Caco-2 (cell line): ENCODE data around the gene SLC20A1. TPM values are rescaled to one million over a fixed set of nuclear protein-coding genes. Genes with fewer than 3 reads are reported as not detected.

Experiments used
- BruUV-seq: library from RNA; stranded (reverse); fragments of 400-500 nt; replicated peaks from 2 replicates; lab custom pipeline; 2021; lab: Mats Ljungman, UMichigan
- CTCF ChIA-PET: fragments of 300-600 bp; sonication (Branson Sonifier 250); formaldehyde crosslinking; loops from one replicate; lab custom pipeline; 2022; ENCODE audit warnings: antibody characterized with exemption; lab: Charles Lee
- POLR2A ChIA-PET: fragments of 300-600 bp; sonication (Branson Sonifier 250); formaldehyde crosslinking; loops from one replicate; lab custom pipeline; 2022; ENCODE audit warnings: antibody characterized with exemption; lab: Charles Lee
- DNase-seq, 2 experiments: peaks; one replicate each; pipeline versions ENCODE4 v3.0.0 to v3.0.0-alpha.2; 2020 to 2022
- H3K27me3 ChIP-seq: replicated peaks from 2 replicates; pipeline ENCODE4 v1.6.0; 2011; ENCODE audit warnings: low read length; ENCODE audit not compliant: control insufficient read depth, insufficient read depth
- H3K36me3 ChIP-seq: 2 replicates; pipeline ENCODE4 v1.5.1; 2011; ENCODE audit warnings: low read length; ENCODE audit not compliant: control insufficient read depth, insufficient read depth
- H3K4me1 ChIP-seq: fragments of 250-450 bp; sonication (Bioruptor Pico); 2 replicates; pipeline ENCODE4 v1.5.1; 2020; ENCODE audit warnings: mild to moderate bottlenecking
- H3K4me3 ChIP-seq: 2 replicates; pipeline ENCODE4 v1.5.1; 2011; ENCODE audit warnings: low read depth, mild to moderate bottlenecking, control low read depth, low read length
- H3K9me3 ChIP-seq: fragments of 250-450 bp; sonication (Bioruptor Pico); 2 replicates; pipeline ENCODE4 v1.5.1; 2020; ENCODE audit warnings: mild to moderate bottlenecking, moderate library complexity
- H3K27ac Mint-ChIP-seq: one replicate; pipeline ENCODE4 v1.8.0; 2022; ENCODE audit warnings: mixed read lengths; ENCODE audit not compliant: unreplicated experiment
- H3K27me3 Mint-ChIP-seq: one replicate; pipeline ENCODE4 v1.8.0; 2022; ENCODE audit warnings: mixed read lengths; ENCODE audit not compliant: insufficient read depth, unreplicated experiment
- H3K36me3 Mint-ChIP-seq: one replicate; pipeline ENCODE4 v1.8.0; 2022; ENCODE audit warnings: mild to moderate bottlenecking, mixed read lengths; ENCODE audit not compliant: insufficient read depth, unreplicated experiment
- H3K4me1 Mint-ChIP-seq: one replicate; pipeline ENCODE4 v1.8.0; 2022; ENCODE audit warnings: low read depth, mixed read lengths; ENCODE audit not compliant: unreplicated experiment
- H3K4me3 Mint-ChIP-seq: one replicate; pipeline ENCODE4 v1.8.0; 2022; ENCODE audit warnings: mild to moderate bottlenecking, moderate library complexity, mixed read lengths; ENCODE audit not compliant: unreplicated experiment
- H3K9me3 Mint-ChIP-seq: one replicate; pipeline ENCODE4 v1.8.0; 2022; ENCODE audit warnings: mixed read lengths; ENCODE audit not compliant: unreplicated experiment
- intact Hi-C: fragments of 100-400 bp; cut with micrococcal nuclease; formaldehyde crosslinking; loops from one replicate; pipeline ENCODE4 v1.10.0; 2022; ENCODE audit not compliant: unreplicated experiment
- total RNA-seq: library from RNA; stranded (reverse); gene quantifications from 2 replicates; pipeline ENCODE4 v1.2.3, GENCODE V29; 2022
- TF ChIP-seq, protein P1 (sequence below), 2 experiments: fragments of 200-600 bp in 1 of 2; IDR thresholded peaks; 1 replicate in 1 of 2; 2 replicates in 1 of 2; pipeline versions ENCODE4 v1.5.1 to v1.8.0; 2011 to 2022; ENCODE audit warnings: antibody characterized with exemption in 1 of 2, control low read depth in 1 of 2, inconsistent platforms in 1 of 2, low read depth in 1 of 2, low read length in 1 of 2, mild to moderate bottlenecking in 1 of 2, moderate library complexity in 1 of 2; ENCODE audit not compliant: insufficient read depth in 1 of 2, severe bottlenecking in 1 of 2, unreplicated experiment in 1 of 2

The SLC20A1 gene
- total RNA-seq, 1 experiment from 2014 or later = 91.1 TPM

DNA sequence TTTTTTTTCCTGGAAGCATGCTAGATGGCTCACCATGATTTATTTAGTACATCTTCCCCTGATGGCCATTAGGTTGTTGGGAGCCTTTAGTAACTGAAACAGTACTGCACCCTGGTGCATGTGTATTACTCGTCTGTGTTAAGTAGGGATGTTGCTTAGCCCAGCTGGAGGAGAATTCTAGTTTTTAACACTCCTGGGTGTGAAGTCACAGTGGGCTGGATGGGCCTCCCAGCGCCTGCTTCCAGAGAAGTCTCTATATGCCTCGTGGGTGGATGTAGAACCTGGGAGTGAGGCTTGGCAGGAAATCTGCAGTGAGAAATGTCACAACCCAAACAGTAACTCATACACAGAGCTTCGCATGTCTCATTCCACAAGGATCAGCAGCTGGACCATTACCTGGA lies 46.1 kb downstream of the SLC20A1 start:
- no peaks in the 10 kb centered on the region for H3K9me3 ChIP-seq
- H3K27me3 ChIP-seq = no peaks in the 10 kb centered on the region
- intact Hi-C loops = loop anchor here (1.0 to 5.0 kb wide), 4 partner anchors 34 to 92 kb away; partner anchors contain the start of gene SLC20A1
- no peak overlapping the region for H3K27ac Mint-ChIP-seq
- H3K9me3 Mint-ChIP-seq = no peaks in the 10 kb centered on the region
- no peaks in the 10 kb centered on the region for H3K36me3 Mint-ChIP-seq
- POLR2A ChIA-PET = no interaction called here
- TF ChIP-seq, protein P1, sequence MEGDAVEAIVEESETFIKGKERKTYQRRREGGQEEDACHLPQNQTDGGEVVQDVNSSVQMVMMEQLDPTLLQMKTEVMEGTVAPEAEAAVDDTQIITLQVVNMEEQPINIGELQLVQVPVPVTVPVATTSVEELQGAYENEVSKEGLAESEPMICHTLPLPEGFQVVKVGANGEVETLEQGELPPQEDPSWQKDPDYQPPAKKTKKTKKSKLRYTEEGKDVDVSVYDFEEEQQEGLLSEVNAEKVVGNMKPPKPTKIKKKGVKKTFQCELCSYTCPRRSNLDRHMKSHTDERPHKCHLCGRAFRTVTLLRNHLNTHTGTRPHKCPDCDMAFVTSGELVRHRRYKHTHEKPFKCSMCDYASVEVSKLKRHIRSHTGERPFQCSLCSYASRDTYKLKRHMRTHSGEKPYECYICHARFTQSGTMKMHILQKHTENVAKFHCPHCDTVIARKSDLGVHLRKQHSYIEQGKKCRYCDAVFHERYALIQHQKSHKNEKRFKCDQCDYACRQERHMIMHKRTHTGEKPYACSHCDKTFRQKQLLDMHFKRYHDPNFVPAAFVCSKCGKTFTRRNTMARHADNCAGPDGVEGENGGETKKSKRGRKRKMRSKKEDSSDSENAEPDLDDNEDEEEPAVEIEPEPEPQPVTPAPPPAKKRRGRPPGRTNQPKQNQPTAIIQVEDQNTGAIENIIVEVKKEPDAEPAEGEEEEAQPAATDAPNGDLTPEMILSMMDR (IDR thresholded peaks at IDR 0.05; ENCODE audit: insufficient read depth in 1 of 2, low read depth in 1 of 2, low read length in 1 of 2, severe bottlenecking in 1 of 2, unreplicated experiment in 1 of 2) = no peak
- no peaks in the 10 kb centered on the region for H3K36me3 ChIP-seq
- BruUV-seq = no TSS peak
- H3K4me1 Mint-ChIP-seq = peaks cover 16% of the 10 kb centered on the region
- no peak overlapping the region for H3K4me3 Mint-ChIP-seq
- CTCF ChIA-PET = interaction anchor here (1.3 to 1.6 kb wide), 3 partner anchors 34 to 65 kb away, joined by 6 to 17 read pairs (median 9); partner anchors contain the start of gene SLC20A1
- H3K27me3 Mint-ChIP-seq = no peaks in the 10 kb centered on the region
- DNase-seq = no peak
- H3K4me1 ChIP-seq = peaks cover 10% of the 10 kb centered on the region
- no peak overlapping the region for H3K4me3 ChIP-seq

DNA sequence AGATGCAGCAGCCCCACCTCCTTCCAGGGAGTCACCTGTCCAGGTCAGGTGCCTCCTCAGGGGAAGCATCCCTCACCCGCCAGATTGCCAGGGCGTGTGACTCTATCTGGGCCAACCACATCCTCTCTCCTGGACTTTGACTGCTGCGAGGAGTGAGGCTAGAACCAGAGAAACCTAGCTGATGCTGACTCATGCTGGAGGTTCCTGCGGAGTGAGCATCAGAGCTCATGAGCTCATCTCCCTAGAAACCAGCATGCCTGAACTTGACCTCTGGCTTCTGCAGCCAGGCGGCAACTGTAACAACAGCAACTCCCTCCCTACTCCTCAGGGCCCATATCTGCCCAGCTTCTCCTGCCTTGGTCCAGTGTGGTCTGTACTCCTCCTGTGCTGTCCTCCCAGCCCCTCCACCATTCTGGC lies 46.8 kb downstream of the SLC20A1 start:
- peak; percentile 72 to 86 for DNase-seq
- ChIA-PET POLR2A (interaction anchor here (0.8 kb wide), 1 partner anchor 34 kb away, joined by 3 read pairs; no protein-coding TSS in a partner anchor), CTCF (interaction anchor here (1.3 to 1.6 kb wide), 3 partner anchors 34 to 66 kb away, joined by 6 to 17 read pairs (median 9); partner anchors contain the start of gene SLC20A1)
- intact Hi-C loops = loop anchor here (1.0 to 5.0 kb wide), 2 partner anchors 34 to 45 kb away; partner anchors contain the start of gene SLC20A1
- TF ChIP-seq, protein P1 (IDR thresholded peaks at IDR 0.05; ENCODE audit: insufficient read depth in 1 of 2, low read depth in 1 of 2, low read length in 1 of 2, severe bottlenecking in 1 of 2, unreplicated experiment in 1 of 2) = no peak
- no peaks in the 10 kb centered on the region for H3K36me3 ChIP-seq
- Mint-ChIP-seq H3K9me3 (no peaks in the 10 kb centered on the region), H3K36me3 (no peaks in the 10 kb centered on the region), H3K4me1 (peaks cover 16% of the 10 kb centered on the region), H3K4me3 (no peak overlapping the region), H3K27me3 (no peaks in the 10 kb centered on the region), H3K27ac (peak overlapping the region; percentile 17)
- no peak overlapping the region for H3K4me3 ChIP-seq
- no peaks in the 10 kb centered on the region for H3K27me3 ChIP-seq
- BruUV-seq = no TSS peak
- H3K4me1 ChIP-seq = peaks cover 10% of the 10 kb centered on the region
- no peaks in the 10 kb centered on the region for H3K9me3 ChIP-seq

DNA sequence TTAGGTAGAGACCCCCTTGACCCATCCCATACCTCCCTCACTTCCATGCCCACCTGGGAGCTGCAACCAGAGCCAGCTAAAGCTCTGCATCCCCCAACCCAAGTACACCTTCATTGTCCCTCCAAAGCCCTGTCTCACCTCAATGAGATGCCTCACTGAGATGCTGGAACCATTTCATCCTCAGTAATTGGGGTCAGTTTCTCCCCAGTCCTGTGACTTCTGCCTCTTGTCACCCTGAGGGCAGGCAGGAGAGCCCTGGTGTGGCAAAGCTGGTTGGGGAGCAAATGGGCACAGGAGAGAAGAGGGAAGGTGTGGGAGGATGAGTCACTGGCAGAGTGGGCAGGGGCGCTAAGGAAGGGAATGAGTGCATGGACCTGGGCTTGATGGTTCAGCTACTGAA lies 47.2 kb downstream of the SLC20A1 start:
- Histone ChIP-seq H3K4me3 (no peak overlapping the region), H3K36me3 (no peaks in the 10 kb centered on the region), H3K27me3 (no peaks in the 10 kb centered on the region), H3K4me1 (peaks cover 10% of the 10 kb centered on the region), H3K9me3 (no peaks in the 10 kb centered on the region)
- peak overlapping the region; percentile 17 for H3K27ac Mint-ChIP-seq
- intact Hi-C loops = loop anchor here (1.0 to 5.0 kb wide), 2 partner anchors 33 to 46 kb away; partner anchors contain the start of gene SLC20A1
- H3K4me3 Mint-ChIP-seq = no peak overlapping the region
- TF ChIP-seq, protein P1 (IDR thresholded peaks at IDR 0.05; ENCODE audit: insufficient read depth in 1 of 2, low read depth in 1 of 2, low read length in 1 of 2, severe bottlenecking in 1 of 2, unreplicated experiment in 1 of 2) = no peak
- no peaks in the 10 kb centered on the region for H3K9me3 Mint-ChIP-seq
- ChIA-PET CTCF (interaction anchor here (1.3 to 1.6 kb wide), 3 partner anchors 33 to 66 kb away, joined by 6 to 17 read pairs (median 9); partner anchors contain the start of gene SLC20A1), POLR2A (interaction anchor here (0.8 kb wide), 1 partner anchor 34 kb away, joined by 3 read pairs; no protein-coding TSS in a partner anchor)
- H3K36me3 Mint-ChIP-seq = no peaks in the 10 kb centered on the region
- H3K4me1 Mint-ChIP-seq = peaks cover 16% of the 10 kb centered on the region
- DNase-seq = no peak
- BruUV-seq = no TSS peak
- no peaks in the 10 kb centered on the region for H3K27me3 Mint-ChIP-seq
